Measurements from ENCODE around the gene ZFP57. TPM values are rescaled to one million over a fixed set of nuclear protein-coding genes. Genes with fewer than 3 reads are reported as not detected.

The ZFP57 gene
- total and polyA plus RNA-seq, 2 experiments from 2014 or later = 0.59 to 0.84 TPM

DNA sequence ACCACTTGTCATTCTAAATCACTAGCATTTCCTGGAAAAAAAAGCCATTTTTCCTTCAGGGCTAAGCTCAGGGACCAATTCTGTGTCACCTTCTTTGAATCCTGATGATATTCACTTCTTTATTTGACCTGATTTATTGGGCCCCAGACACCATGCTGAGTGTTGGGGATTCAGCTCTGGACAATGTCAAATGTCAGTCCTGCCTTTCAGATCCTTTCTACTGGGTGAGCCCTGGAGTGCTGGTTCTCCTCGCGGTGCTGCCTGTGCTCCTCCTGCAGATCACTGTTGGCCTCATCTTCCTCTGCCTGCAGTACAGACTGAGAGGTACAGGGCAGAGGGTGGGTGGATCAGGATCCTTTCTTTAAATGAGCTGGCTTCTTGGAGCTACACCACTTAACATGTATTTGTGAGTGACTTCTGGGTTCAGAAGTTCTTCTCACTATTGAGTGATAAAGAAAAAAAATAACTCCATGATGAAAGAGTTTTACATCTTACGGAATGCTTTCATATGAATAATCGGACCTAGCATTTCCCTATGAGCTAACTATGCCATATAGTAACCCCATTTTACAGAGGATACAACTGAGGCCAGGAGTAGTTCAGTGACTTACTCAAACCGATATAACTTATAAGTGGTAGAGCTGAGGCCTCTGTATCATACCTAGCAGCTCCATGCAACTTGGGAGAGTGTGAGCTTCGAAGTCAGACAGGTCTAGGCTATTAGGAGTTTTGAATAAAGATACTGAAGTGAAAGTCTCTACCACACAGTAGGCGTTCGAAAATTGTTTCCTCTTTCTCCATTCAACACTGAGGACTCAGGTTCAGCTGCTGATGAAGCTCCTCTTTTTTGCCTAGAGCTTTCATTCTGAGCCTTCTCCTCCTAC, 14.8 kb downstream of the ZFP57 start:
- H3K4me1 ChIP-seq (ENCODE audit: insufficient read depth) = peaks cover 39% of the 10 kb centered on the region
- no peak for TF ChIP-seq ETS1 (IDR thresholded peaks at IDR 0.05)
- TF ChIP-seq CREB1 (CRISPR knock-in tag; IDR thresholded peaks at IDR 0.05; ENCODE audit: low read depth) = no peak
- TF ChIP-seq ZNF114 (CRISPR knock-in tag; IDR thresholded peaks at IDR 0.05) = no peak
- TF ChIP-seq ZNF331 (CRISPR knock-in tag; IDR thresholded peaks at IDR 0.05; ENCODE audit: low read depth) = no peak
- TF ChIP-seq, protein P1, sequence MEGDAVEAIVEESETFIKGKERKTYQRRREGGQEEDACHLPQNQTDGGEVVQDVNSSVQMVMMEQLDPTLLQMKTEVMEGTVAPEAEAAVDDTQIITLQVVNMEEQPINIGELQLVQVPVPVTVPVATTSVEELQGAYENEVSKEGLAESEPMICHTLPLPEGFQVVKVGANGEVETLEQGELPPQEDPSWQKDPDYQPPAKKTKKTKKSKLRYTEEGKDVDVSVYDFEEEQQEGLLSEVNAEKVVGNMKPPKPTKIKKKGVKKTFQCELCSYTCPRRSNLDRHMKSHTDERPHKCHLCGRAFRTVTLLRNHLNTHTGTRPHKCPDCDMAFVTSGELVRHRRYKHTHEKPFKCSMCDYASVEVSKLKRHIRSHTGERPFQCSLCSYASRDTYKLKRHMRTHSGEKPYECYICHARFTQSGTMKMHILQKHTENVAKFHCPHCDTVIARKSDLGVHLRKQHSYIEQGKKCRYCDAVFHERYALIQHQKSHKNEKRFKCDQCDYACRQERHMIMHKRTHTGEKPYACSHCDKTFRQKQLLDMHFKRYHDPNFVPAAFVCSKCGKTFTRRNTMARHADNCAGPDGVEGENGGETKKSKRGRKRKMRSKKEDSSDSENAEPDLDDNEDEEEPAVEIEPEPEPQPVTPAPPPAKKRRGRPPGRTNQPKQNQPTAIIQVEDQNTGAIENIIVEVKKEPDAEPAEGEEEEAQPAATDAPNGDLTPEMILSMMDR (conservative IDR thresholded peaks at IDR 0.05; ENCODE audit: low read depth in 2 of 2) = no peak
- no peak for TF ChIP-seq JUNB (IDR thresholded peaks at IDR 0.05; ENCODE audit: unreplicated experiment)
- TF ChIP-seq EZH2phosphoT487 (IDR thresholded peaks at IDR 0.05; ENCODE audit: unreplicated experiment) = no peak
- Mint-ChIP-seq H3K27me3 (ENCODE audit: insufficient read depth, low read depth, poor library complexity) (peaks cover 18% of the 10 kb centered on the region), H3K27ac (peak overlapping the region; percentile 94), H3K4me3 (peak overlapping the region; percentile 26; the same call in 1 of the 3 replicates), H3K9me3 (no peaks in the 10 kb centered on the region), H3K36me3 (ENCODE audit: low read depth) (no peaks in the 10 kb centered on the region; the same call in 2 of the 3 replicates), H3K4me1 (peaks cover 55% of the 10 kb centered on the region)
- no peaks in the 10 kb centered on the region for H3K27me3 ChIP-seq (ENCODE audit: insufficient read depth)
- peak; percentile 5; the same call in 2 of the 3 replicates for ATAC-seq
- no peaks in the 10 kb centered on the region for H3K79me2 ChIP-seq (replicated peaks; ENCODE audit: insufficient read depth)
- H4K20me1 ChIP-seq (replicated peaks; ENCODE audit: insufficient read depth) = no peaks in the 10 kb centered on the region
- no peaks in the 10 kb centered on the region for H3K36me3 ChIP-seq (ENCODE audit: insufficient read depth)
- peak overlapping the region; percentile 10 for H3K4me3 ChIP-seq
- peak; percentile 45 for DNase-seq (ENCODE audit: low spot score)
- H3K4me2 ChIP-seq = peak overlapping the region; percentile 21
- no peak overlapping the region for H2AFZ ChIP-seq
- no peaks in the 10 kb centered on the region for H3K9me2 ChIP-seq (ENCODE audit: insufficient read depth)
- peak overlapping the region; percentile 97 for H3K27ac ChIP-seq (ENCODE audit: low read depth)
- H3F3A ChIP-seq (replicated peaks; ENCODE audit: low read depth) = peaks cover 15% of the 10 kb centered on the region

- Histone ChIP-seq H2AFZ (no peak overlapping the region), H3K27ac (ENCODE audit: low read depth) (peak overlapping the region; percentile 98), H3K36me3 (ENCODE audit: insufficient read depth) (no peaks in the 10 kb centered on the region), H3F3A (replicated peaks; ENCODE audit: low read depth) (peaks cover 13% of the 10 kb centered on the region), H3K4me3 (no peak overlapping the region), H3K4me2 (0 out of 2 replicates have a peak overlapping the region, but pooled peaks have one; percentile 3), H3K4me1 (ENCODE audit: insufficient read depth) (peaks cover 36% of the 10 kb centered on the region), H3K9me2 (ENCODE audit: insufficient read depth) (no peaks in the 10 kb centered on the region), H4K20me1 (replicated peaks; ENCODE audit: insufficient read depth) (no peaks in the 10 kb centered on the region), H3K27me3 (ENCODE audit: insufficient read depth) (no peaks in the 10 kb centered on the region), H3K79me2 (replicated peaks; ENCODE audit: insufficient read depth) (no peaks in the 10 kb centered on the region)
- Mint-ChIP-seq H3K27ac (peak overlapping the region; percentile 82), H3K4me1 (peaks cover 60% of the 10 kb centered on the region), H3K27me3 (ENCODE audit: insufficient read depth, low read depth, poor library complexity) (peaks cover 22% of the 10 kb centered on the region), H3K4me3 (no peak overlapping the region), H3K36me3 (ENCODE audit: low read depth) (peaks cover 4% of the 10 kb centered on the region; the same call in 1 of the 3 replicates), H3K9me3 (no peaks in the 10 kb centered on the region)
- ATAC-seq (no peak), DNase-seq (ENCODE audit: low spot score) (peak; percentile 55)
- TF ChIP-seq CREB1 (CRISPR knock-in tag; IDR thresholded peaks at IDR 0.05; ENCODE audit: low read depth) = no peak
- TF ChIP-seq EZH2phosphoT487 (IDR thresholded peaks at IDR 0.05; ENCODE audit: unreplicated experiment) = no peak
- no peak for TF ChIP-seq EZH2 (IDR thresholded peaks at IDR 0.05; ENCODE audit: low read depth, unreplicated experiment)
- TF ChIP-seq, protein P2, sequence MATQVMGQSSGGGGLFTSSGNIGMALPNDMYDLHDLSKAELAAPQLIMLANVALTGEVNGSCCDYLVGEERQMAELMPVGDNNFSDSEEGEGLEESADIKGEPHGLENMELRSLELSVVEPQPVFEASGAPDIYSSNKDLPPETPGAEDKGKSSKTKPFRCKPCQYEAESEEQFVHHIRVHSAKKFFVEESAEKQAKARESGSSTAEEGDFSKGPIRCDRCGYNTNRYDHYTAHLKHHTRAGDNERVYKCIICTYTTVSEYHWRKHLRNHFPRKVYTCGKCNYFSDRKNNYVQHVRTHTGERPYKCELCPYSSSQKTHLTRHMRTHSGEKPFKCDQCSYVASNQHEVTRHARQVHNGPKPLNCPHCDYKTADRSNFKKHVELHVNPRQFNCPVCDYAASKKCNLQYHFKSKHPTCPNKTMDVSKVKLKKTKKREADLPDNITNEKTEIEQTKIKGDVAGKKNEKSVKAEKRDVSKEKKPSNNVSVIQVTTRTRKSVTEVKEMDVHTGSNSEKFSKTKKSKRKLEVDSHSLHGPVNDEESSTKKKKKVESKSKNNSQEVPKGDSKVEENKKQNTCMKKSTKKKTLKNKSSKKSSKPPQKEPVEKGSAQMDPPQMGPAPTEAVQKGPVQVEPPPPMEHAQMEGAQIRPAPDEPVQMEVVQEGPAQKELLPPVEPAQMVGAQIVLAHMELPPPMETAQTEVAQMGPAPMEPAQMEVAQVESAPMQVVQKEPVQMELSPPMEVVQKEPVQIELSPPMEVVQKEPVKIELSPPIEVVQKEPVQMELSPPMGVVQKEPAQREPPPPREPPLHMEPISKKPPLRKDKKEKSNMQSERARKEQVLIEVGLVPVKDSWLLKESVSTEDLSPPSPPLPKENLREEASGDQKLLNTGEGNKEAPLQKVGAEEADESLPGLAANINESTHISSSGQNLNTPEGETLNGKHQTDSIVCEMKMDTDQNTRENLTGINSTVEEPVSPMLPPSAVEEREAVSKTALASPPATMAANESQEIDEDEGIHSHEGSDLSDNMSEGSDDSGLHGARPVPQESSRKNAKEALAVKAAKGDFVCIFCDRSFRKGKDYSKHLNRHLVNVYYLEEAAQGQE (IDR thresholded peaks at IDR 0.05; ENCODE audit: unreplicated experiment) = no peak
These were observed 17.5 kb downstream of the ZFP57 start for GRCh38 chr6:29663300-29664042.

Data from GM23338 (cell line).